ENCODE measurements around the gene PDZK1IP1. TPM values are rescaled to one million over a fixed set of nuclear protein-coding genes. Genes with fewer than 3 reads are reported as not detected.
"Not testable (repeated sequence)": the region's sequence is repeated elsewhere in the genome, so short reads cannot be mapped to it uniquely, and the experiment has no call there.

The PDZK1IP1 gene
- total RNA-seq, 1 donor from 2014 or later = 91.1 TPM

GRCh38 chr1:47181095-47181954 is 8.5 kb downstream of the PDZK1IP1 start:
- DNase-seq (ENCODE audit: low spot score) = no peak

GRCh38 chr1:47180603-47181094 is 9.2 kb downstream of the PDZK1IP1 start:
- no peak for DNase-seq (ENCODE audit: low spot score)

DNA sequence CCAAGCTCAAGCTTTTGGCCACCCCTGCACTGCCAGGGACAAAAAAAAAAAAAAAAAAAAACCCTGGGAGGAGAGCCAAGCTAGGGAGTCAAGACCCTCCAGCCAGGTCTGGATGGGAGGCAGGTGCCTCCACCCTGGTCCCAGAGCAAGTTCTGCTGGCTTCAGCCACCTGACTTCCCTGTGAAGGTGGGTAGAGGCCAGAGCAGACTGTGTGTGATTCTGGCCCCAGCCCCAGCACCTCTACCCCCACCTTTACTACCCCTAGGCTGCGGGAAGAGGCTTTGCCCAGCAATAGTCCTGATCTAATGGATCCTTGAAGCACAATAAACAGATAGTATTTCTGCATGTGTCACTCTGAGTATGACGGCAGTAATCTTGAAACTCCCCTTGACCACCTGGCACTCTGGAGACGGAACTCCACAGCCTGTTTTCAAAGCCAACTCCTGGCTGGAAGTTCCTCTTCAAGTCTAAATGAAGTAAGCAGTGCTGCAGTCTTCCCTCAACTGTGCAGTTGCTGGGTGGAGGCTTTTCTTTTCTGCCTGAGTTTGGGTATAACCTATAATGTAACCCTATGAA is 9.8 kb downstream of the PDZK1IP1 start:
- no peak for DNase-seq (ENCODE audit: low spot score)

GRCh38 chr1:47179017-47179987 is 10.5 kb downstream of the PDZK1IP1 start:
- DNase-seq (ENCODE audit: low spot score) = peak; percentile 91

GRCh38 chr1:47178654-47179016 is 11.2 kb downstream of the PDZK1IP1 start:
- no peak for DNase-seq (ENCODE audit: low spot score)

- no peak for DNase-seq (ENCODE audit: low spot score)
Measured at GRCh38 chr1:47178020-47178419, 11.8 kb downstream of the PDZK1IP1 start.

DNA sequence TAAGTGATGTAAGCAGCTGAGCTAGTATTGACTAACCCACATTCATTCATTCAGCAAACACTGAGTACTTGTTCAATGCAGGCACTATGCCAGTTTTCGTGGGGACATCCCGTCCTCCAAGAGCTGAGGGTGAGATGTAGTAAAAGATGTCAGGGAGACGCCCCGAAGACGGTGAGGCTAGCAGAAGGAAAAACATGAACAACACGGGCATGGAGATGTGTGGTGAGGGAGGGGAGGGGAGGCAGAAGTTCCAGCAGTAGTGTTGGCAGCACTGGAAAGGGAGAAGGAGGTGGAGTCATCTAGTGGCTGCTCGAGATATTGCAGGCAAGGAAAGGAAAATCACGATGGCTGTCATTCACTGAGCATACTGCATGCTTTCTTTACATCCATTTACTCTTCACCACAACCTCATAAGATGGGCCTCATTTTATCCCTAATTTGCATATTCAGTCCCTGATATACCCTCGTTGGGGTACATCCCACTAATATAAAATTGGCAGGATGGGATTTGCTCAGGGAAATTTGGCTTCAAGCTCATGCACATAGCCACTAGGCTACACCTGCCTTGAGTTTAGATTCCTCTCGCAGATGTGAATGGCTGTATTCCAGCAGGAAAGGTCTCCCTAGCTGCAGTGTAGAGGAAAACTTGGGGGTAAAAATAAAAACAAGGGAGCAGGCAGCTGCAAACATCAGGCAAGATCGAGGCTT is 14.5 kb downstream of the PDZK1IP1 start:
- DNase-seq (ENCODE audit: low spot score) = peak; percentile 67

GRCh38 chr1:47174656-47175020 is 15.2 kb downstream of the PDZK1IP1 start:
- DNase-seq (ENCODE audit: low spot score) = no peak

DNA sequence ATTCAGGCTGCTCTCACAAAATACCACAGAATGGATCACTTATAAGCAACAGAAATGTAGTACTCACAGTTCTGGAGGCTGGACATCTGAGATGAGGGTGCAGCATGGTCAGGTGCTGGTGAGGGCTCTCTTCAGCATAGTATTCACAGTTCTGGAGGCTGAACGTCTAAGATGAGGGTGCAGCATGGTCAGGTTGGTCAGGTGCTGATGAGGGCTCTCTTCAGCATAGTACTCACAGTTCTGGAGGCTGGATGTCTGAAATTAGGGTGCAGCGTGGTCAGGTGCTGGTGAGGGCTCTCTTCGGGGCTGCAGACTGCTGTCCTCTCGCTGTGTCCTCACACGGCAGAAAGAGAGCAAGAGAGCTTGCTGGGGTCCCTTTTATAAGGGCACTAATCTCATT is 17.1 kb downstream of the PDZK1IP1 start:
- no peak for DNase-seq (ENCODE audit: low spot score)

DNA sequence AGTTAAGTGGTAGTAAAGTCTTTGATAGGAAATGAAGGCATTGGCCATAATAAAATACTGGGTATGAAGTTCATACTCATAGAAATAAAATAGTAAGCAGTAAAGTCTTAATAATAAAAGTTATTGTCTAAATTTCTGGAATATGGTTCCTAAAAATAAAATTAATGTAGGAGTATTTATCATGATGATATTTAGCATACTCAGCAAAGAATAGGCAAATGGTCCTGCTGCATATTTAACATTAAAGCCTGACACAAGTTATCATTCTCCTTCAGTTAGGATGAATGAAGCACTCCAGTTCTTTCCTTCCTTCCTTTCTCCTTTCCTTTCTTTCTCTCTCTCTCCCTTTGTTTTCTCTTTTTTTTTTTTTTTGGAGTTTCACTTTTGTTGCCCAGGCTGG is 25.3 kb downstream of the PDZK1IP1 start:
- no peak for DNase-seq (ENCODE audit: low spot score)

DNA sequence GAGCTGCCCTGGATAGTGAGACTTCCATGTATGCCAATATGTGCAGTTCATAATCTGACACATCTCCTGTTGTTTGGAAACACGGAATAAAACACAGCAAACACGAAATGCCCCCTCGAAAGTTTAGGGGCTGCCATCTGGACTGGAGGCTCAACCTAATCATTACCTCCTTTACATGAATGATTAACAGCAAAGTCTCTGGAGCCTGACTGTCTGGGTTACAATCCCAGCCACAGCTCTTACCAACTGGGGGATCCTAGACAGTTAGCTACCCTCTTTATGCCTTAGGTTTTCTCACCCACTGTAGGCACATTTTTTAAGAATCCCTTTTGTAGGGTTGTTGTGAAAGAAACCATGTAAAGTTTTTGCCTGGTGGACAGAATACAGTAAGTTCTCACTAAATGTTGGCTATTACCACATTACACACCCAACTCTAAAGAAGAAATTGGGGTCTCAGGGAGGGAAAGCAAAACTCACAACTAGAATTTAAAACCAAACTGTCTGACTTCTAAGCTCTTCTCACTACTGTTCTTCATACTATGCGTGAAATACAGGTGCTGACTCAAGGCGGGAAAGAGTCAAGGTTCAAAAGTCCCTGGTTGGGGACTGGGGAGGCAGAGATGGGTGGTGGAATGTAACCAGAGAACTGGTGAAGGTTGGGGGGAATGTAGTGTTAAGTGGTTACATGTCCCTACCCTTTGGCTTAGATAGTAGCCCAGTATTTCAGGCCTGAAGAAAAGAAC is 28.4 kb downstream of the PDZK1IP1 start:
- no peak for DNase-seq (ENCODE audit: low spot score)

GRCh38 chr1:47160716-47161115 is 29.1 kb downstream of the PDZK1IP1 start:
- no peak for DNase-seq (ENCODE audit: low spot score)

DNA sequence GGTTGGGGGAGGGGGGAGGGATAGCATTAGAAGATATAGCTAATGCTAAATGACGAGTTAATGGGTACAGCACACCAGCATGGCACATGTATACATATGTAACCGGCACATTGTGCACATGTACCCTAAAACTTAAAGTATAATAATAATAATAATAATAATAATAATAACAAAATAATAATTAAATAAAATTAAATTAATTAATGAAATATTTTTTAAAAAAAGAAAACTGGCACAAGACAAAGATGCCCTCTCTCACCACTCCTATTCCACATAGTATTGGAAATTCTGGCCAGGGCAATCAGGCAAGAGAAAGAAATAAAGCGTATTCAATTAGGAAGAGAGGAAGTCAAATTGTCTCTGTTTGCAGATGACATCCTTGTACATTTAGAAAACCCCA is 31.9 kb downstream of the PDZK1IP1 start:
- not testable (repeated sequence) for DNase-seq (ENCODE audit: low spot score)

DNA sequence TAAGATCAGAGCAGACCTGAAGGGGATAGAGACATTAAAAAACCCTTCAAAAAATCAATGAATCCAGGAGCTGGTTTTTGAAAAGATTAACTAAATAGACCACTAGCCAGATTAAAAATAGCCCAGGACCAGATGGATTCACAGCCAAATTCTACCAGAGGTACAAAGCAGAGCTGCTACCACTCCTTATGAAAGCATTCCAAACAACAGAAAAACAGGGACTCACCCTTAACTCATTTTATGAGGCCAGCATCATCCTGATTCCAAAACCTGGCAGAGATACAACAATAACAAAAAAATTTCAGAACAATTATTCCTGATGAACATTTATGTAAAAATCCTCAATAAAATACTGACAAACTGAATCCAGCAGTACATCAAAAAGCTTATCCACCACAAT is 33.4 kb downstream of the PDZK1IP1 start:
- DNase-seq (ENCODE audit: low spot score) = not testable (repeated sequence)

GRCh38 chr1:47149162-47149561 is 40.7 kb downstream of the PDZK1IP1 start:
- not testable (repeated sequence) for DNase-seq (ENCODE audit: low spot score)

- no peak for DNase-seq (ENCODE audit: low spot score)
Measured at GRCh38 chr1:47147047-47147785, 42.6 kb downstream of the PDZK1IP1 start.

GRCh38 chr1:47146495-47146894 is 43.3 kb downstream of the PDZK1IP1 start:
- DNase-seq (ENCODE audit: low spot score) = not testable (repeated sequence)

DNA sequence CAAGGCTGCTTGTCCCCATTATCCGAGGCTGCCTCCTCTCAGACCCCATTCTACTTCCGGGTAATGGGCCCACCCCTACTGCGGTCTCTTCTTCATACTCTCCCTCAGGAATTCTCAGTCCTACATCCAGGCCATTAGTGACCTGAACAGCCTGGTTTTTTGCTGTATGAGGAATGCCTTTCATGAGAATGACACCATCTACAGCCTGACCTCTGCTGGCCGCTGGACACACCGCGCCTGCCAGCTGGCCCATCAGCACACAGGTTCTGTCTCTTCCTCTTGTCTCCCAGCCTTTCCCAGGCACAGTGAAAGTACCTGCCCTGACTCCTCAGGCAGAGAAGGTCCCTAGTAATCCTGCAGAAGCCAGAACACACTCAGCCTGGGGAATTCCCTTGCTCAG is 46.2 kb downstream of the PDZK1IP1 start:
- not testable (repeated sequence) for DNase-seq (ENCODE audit: low spot score)

GRCh38 chr1:47140358-47140757 is 49.5 kb downstream of the PDZK1IP1 start:
- DNase-seq (ENCODE audit: low spot score) = not testable (repeated sequence)

Measured in mucosa of gallbladder (tissue), 1 donor.